CD8-positive, alpha-beta memory T cell (primary cell): Measurements from ENCODE around the gene GNMT. TPM values are rescaled to one million over a fixed set of nuclear protein-coding genes. Genes with fewer than 3 reads are reported as not detected.
"Not testable (repeated sequence)": the region's sequence is repeated elsewhere in the genome, so short reads cannot be mapped to it uniquely, and the experiment has no call there.

ENCODE experiments used
- CTCF ChIA-PET: fragments of 350-600 bp; sonication (Branson Sonifier 250); formaldehyde crosslinking; loops from one replicate; lab custom pipeline; 2021; ENCODE audit warnings: antibody characterized with exemption; lab: Charles Lee
- POLR2A ChIA-PET: fragments of 350-600 bp; sonication (Branson Sonifier 250); formaldehyde crosslinking; loops from one replicate; lab custom pipeline; 2021; ENCODE audit warnings: antibody characterized with exemption; lab: Charles Lee
- DNase-seq, 5 donors: peaks; one replicate each; pipeline versions ENCODE4 v3.0.0 to v3.0.0-alpha.2; 2020 to 2022; ENCODE audit warnings: mixed read lengths in 1 of 5
- H3K27ac ChIP-seq: one replicate; pipeline ENCODE4 v1.7.0; 2013; ENCODE audit warnings: low read depth, mild to moderate bottlenecking, low read length, moderate library complexity
- H3K27me3 ChIP-seq: 2 replicates; pipeline ENCODE4 v1.7.0; 2013; ENCODE audit warnings: low read length, mild to moderate bottlenecking; ENCODE audit not compliant: insufficient read depth, poor library complexity, severe bottlenecking
- H3K36me3 ChIP-seq: 2 replicates; pipeline ENCODE4 v1.7.0; 2013; ENCODE audit warnings: mild to moderate bottlenecking, low read length, moderate library complexity; ENCODE audit not compliant: insufficient read depth
- H3K4me1 ChIP-seq: 2 replicates; pipeline ENCODE4 v1.7.0; 2013; ENCODE audit warnings: mild to moderate bottlenecking, low read length, moderate library complexity; ENCODE audit not compliant: insufficient read depth
- H3K4me3 ChIP-seq: 2 replicates; pipeline ENCODE4 v1.7.0; 2013; ENCODE audit warnings: mild to moderate bottlenecking, low read length
- H3K9me3 ChIP-seq: 2 replicates; pipeline ENCODE4 v1.7.0; 2013; ENCODE audit warnings: mild to moderate bottlenecking, low read length
- H3K27ac Mint-ChIP-seq, 8 donors: one replicate each; pipeline ENCODE4 v1.8.0; 2020 to 2021; ENCODE audit warnings: mixed read lengths in 8 of 8, mild to moderate bottlenecking in 6 of 8, inconsistent platforms in 3 of 8, moderate library complexity in 3 of 8
- H3K27me3 Mint-ChIP-seq, 2 donors: one replicate each; pipeline ENCODE4 v1.8.0; 2020 to 2021; ENCODE audit warnings: mixed read lengths in 2 of 2, mild to moderate bottlenecking in 1 of 2, moderate library complexity in 1 of 2
- H3K36me3 Mint-ChIP-seq, 3 donors: one replicate each; pipeline ENCODE4 v1.8.0; 2020 to 2021; ENCODE audit warnings: mixed read lengths in 3 of 3, inconsistent platforms in 1 of 3, mild to moderate bottlenecking in 1 of 3
- H3K4me1 Mint-ChIP-seq, 3 donors: one replicate each; pipeline ENCODE4 v1.8.0; 2020 to 2021; ENCODE audit warnings: mixed read lengths in 3 of 3, inconsistent platforms in 1 of 3, mild to moderate bottlenecking in 1 of 3
- H3K4me3 Mint-ChIP-seq, 7 donors: one replicate each; pipeline ENCODE4 v1.8.0; 2020 to 2021; ENCODE audit warnings: mixed read lengths in 7 of 7, mild to moderate bottlenecking in 6 of 7, moderate library complexity in 4 of 7, inconsistent platforms in 2 of 7
- H3K9me3 Mint-ChIP-seq, 5 donors: one replicate each; pipeline ENCODE4 v1.8.0; 2020 to 2022; ENCODE audit warnings: mixed read lengths in 5 of 5, mild to moderate bottlenecking in 3 of 5, moderate library complexity in 2 of 5, inconsistent platforms in 1 of 5
- polyA plus RNA-seq: library from polyadenylated mRNA; unstranded; fragments of 300-500 nt; fragmentation: Illumina TruSeq; gene quantifications from one replicate; pipeline ENCODE4 v1.2.3, GENCODE V29; 2021
- total RNA-seq, 2 experiments: library from RNA; stranded (reverse); gene quantifications; one replicate each; pipeline ENCODE4 v1.2.3, GENCODE V29; 2021

Gene GNMT
- total and polyA plus RNA-seq, 3 experiments from 2014 or later: 0.39 to 0.51 TPM; not detected in 1

DNA sequence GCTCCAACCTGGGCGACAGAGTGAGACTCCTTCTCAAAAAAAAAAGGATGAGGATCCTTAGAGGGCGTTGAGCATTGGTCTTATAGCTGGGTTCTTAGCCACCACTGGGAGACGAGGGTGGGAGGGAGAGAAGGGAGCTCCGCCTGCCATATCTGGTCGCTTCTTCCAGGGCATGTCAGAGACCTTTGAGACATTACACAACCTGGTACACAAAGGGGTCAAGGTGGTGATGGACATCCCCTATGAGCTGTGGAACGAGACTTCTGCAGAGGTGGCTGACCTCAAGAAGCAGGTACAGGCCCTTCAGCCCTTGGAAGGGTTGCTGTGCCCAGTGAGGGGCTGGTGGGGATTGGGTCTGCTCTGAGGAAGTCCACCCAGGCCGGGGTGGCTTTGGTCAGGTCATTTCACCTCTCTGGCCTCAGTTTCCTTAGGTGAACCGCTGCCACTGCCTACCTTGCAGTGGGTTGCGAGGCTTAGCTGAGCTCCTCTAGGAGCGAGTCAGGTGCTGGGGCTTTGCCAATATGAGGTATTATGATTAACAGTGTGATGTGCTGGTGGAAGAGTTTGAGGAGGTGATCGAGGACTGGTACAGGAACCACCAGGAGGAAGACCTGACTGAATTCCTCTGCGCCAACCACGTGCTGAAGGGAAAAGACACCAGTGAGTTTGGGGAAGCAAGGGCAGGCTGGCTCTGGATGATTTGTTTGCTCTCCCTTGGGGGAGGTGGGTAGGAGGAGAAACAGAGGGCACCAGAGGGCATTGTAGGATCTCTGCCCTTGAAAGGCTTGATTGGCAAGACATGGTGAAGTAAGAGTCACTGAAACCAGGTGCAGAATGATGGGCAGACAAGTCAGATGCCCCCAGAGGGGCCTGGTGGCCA, 22.8 kb upstream of the GNMT start:
- H3K4me3 ChIP-seq: no peak overlapping the region
- ChIA-PET CTCF (interaction anchor here (0.7 kb wide), 1 partner anchor 9 kb away, joined by 3 read pairs; the partner anchor contains the start of gene CNPY3), POLR2A (no interaction called here)
- peaks cover 43% of the 10 kb centered on the region for H3K36me3 ChIP-seq
- DNase-seq: no peak
- Mint-ChIP-seq H3K4me1 (peaks cover 26 to 41% (median 37%) of the 10 kb centered on the region in 3 donors), H3K4me3 (no peak overlapping the region), H3K9me3 (no peaks in the 10 kb centered on the region), H3K36me3 (peaks cover 8 to 88% (median 15%) of the 10 kb centered on the region in 3 donors), H3K27me3 (no peaks in the 10 kb centered on the region), H3K27ac (peak overlapping the region in 6 of 8 donors; percentile 36 to 84 (median 74))
- H3K27ac ChIP-seq: no peak overlapping the region
- H3K9me3 ChIP-seq: no peaks in the 10 kb centered on the region
- peaks cover 10% of the 10 kb centered on the region for H3K4me1 ChIP-seq
- H3K27me3 ChIP-seq: no peaks in the 10 kb centered on the region

- no peak overlapping the region for H3K4me3 ChIP-seq
- peaks cover 4% of the 10 kb centered on the region for H3K4me1 ChIP-seq
- Mint-ChIP-seq H3K27me3 (no peaks in the 10 kb centered on the region), H3K9me3 (no peaks in the 10 kb centered on the region), H3K4me1 (peaks cover 20 to 35% (median 31%) of the 10 kb centered on the region in 3 donors), H3K36me3 (peaks cover 8 to 86% (median 16%) of the 10 kb centered on the region in 3 donors), H3K27ac (peak overlapping the region in 5 of 8 donors; percentile 36 to 84 (median 73)), H3K4me3 (no peak overlapping the region)
- ChIA-PET CTCF (no interaction called here), POLR2A (interaction anchor here (0.6 kb wide), 1 partner anchor 992 kb away, joined by 3 read pairs; no protein-coding TSS in a partner anchor)
- DNase-seq: no peak
- no peak overlapping the region for H3K27ac ChIP-seq
- peaks cover 43% of the 10 kb centered on the region for H3K36me3 ChIP-seq
- H3K9me3 ChIP-seq: no peaks in the 10 kb centered on the region
- H3K27me3 ChIP-seq: no peaks in the 10 kb centered on the region
Measured at GRCh38 chr6:42938428-42938796, 22.1 kb upstream of the GNMT start.

DNA sequence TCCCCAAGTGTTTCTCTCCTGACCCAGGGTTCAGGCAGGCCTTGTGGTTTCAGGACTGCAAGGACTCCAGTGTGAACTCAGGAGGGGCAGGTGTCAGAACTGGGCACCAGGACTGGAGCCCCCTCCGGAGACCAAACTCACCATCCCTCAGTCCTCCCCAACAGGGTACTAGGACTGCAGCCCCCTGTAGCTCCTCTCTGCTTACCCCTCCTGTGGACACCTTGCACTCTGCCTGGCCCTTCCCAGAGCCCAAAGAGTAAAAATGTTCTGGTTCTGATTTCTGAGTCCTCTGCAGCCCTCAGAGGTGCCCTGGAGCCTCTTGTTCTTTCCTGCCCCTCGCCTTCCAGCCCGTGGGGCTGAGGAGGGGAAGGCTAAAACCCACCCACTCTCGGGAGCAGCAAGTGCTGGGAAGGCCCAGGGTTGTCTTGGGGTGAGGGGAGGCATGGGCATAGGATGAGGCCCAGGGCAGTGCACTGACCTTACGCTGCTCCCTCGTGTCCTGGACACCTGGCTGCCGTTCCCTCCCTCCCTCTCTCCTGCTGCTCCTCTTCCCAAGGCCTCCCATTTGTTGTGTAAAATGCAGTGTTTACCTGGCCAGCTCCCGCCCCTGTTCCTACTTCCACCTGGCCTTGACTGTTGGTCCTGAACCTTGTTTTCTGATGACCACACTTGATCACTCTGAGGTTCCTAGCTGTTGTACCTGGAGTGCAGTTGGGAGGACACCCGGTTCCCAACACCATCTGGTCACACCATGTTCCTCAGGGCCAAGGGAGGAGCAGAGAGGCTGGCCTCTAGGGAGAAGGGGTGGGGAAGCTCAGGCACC, 21.4 kb upstream of the GNMT start:
- Histone ChIP-seq H3K27me3 (no peaks in the 10 kb centered on the region), H3K36me3 (peaks cover 42% of the 10 kb centered on the region), H3K9me3 (no peaks in the 10 kb centered on the region), H3K4me1 (no peaks in the 10 kb centered on the region), H3K4me3 (no peak overlapping the region), H3K27ac (no peak overlapping the region)
- ChIA-PET POLR2A (interaction anchor here (0.6 kb wide), 1 partner anchor 993 kb away, joined by 3 read pairs; no protein-coding TSS in a partner anchor), CTCF (no interaction called here)
- no peaks in the 10 kb centered on the region for H3K27me3 Mint-ChIP-seq
- H3K27ac Mint-ChIP-seq: peak overlapping the region in 4 of 8 donors; percentile 11 to 97 (median 54)
- no peaks in the 10 kb centered on the region for H3K9me3 Mint-ChIP-seq
- peaks cover 13 to 27% (median 23%) of the 10 kb centered on the region in 3 donors for H3K4me1 Mint-ChIP-seq
- peaks cover 8 to 86% (median 18%) of the 10 kb centered on the region in 3 donors for H3K36me3 Mint-ChIP-seq
- H3K4me3 Mint-ChIP-seq: no peak overlapping the region
- DNase-seq: peak in 1 of 5 donors; percentile 8

- no peaks in the 10 kb centered on the region for H3K27me3 ChIP-seq
- no peaks in the 10 kb centered on the region for H3K4me1 ChIP-seq
- peaks cover 11 to 22% (median 20%) of the 10 kb centered on the region in 3 donors for H3K4me1 Mint-ChIP-seq
- H3K4me3 Mint-ChIP-seq: no peak overlapping the region
- H3K27me3 Mint-ChIP-seq: no peaks in the 10 kb centered on the region
- no peaks in the 10 kb centered on the region for H3K9me3 ChIP-seq
- H3K36me3 ChIP-seq: peaks cover 36% of the 10 kb centered on the region
- H3K4me3 ChIP-seq: no peak overlapping the region
- ChIA-PET POLR2A (no interaction called here), CTCF (no interaction called here)
- H3K9me3 Mint-ChIP-seq: no peaks in the 10 kb centered on the region
- peaks cover 8 to 85% (median 20%) of the 10 kb centered on the region in 3 donors for H3K36me3 Mint-ChIP-seq
- H3K27ac Mint-ChIP-seq: peak overlapping the region in 5 of 8 donors; percentile 11 to 97 (median 51)
- no peak overlapping the region for H3K27ac ChIP-seq
- DNase-seq: peak in 1 of 5 donors; percentile 20
Measured at GRCh38 chr6:42939810-42940167, 20.8 kb upstream of the GNMT start.

- CTCF ChIA-PET: no interaction called here
- H3K36me3 Mint-ChIP-seq: peaks cover 8 to 82% (median 20%) of the 10 kb centered on the region in 3 donors
- H3K9me3 Mint-ChIP-seq: no peaks in the 10 kb centered on the region
- H3K4me1 Mint-ChIP-seq: peaks cover 11 to 18% (median 16%) of the 10 kb centered on the region in 3 donors
- Histone ChIP-seq H3K4me3 (no peak overlapping the region), H3K4me1 (no peaks in the 10 kb centered on the region), H3K9me3 (no peaks in the 10 kb centered on the region), H3K36me3 (peaks cover 32% of the 10 kb centered on the region), H3K27ac (no peak overlapping the region), H3K27me3 (no peaks in the 10 kb centered on the region)
- H3K4me3 Mint-ChIP-seq: no peak overlapping the region
- POLR2A ChIA-PET: no interaction called here
- peak overlapping the region in 3 of 8 donors; percentile 23 to 60 (median 47) for H3K27ac Mint-ChIP-seq
- no peaks in the 10 kb centered on the region for H3K27me3 Mint-ChIP-seq
- DNase-seq: peak in 1 of 5 donors; percentile 18
Measured at GRCh38 chr6:42940493-42941045, 20.0 kb upstream of the GNMT start.

DNA sequence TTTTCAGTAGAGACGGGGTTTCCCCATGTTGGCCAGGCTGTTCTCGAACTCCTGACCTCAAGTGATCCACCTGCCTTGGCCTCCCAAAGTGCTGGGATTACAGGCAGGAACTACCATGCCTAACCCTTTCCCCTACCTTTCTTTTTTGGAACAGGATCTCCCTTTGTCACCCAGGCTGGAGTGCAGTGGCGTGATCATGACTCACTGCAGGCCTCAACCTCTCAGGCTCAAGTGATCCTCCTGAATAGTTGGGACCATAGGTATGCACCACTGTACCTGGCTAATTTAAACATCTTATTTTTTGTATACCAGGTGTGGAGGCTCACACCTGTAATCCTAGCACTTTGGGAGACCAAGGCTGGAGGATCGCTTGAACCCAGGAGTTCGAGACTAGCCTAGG, 19.2 kb upstream of the GNMT start:
- H3K9me3 ChIP-seq, H3K4me3 Mint-ChIP-seq, CTCF ChIA-PET, H3K4me1 ChIP-seq, H3K27me3 Mint-ChIP-seq, H3K4me3 ChIP-seq, H3K27me3 ChIP-seq, H3K27ac ChIP-seq, H3K9me3 Mint-ChIP-seq: not testable (repeated sequence)
- POLR2A ChIA-PET: interaction anchor here (0.6 kb wide), 1 partner anchor 354 kb away, joined by 7 read pairs; no protein-coding TSS in a partner anchor
- H3K27ac Mint-ChIP-seq: peak overlapping the region in 2 of 8 donors; percentile 23 to 41
- H3K36me3 Mint-ChIP-seq: peaks cover 8 to 78% (median 18%) of the 10 kb centered on the region in 3 donors
- H3K4me1 Mint-ChIP-seq: peaks cover 7 to 10% (median 9%) of the 10 kb centered on the region in 3 donors
- H3K36me3 ChIP-seq: peaks cover 24% of the 10 kb centered on the region
- DNase-seq: peak in 1 of 5 donors; percentile 10

DNA sequence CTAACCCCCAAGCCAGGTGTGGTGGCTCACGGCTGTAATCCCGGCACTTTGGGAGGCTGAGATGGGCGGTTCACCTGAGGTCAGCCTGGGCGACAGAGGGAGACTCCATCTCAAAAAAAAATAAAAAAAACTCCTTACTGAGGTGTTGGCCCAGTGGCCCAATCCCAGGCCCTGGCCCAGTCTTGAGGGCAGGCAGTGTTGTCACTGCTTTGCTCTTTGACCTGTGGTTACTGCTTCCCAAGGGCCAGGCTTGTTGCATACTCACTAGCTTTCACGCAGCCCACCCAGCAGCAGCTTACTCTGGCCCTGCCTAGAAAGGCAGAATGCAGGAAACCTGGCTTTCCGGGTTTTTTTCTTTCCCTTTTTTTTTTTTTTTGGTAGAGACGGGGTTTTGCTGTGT, 18.1 kb upstream of the GNMT start:
- peak in 1 of 5 donors; percentile 23 for DNase-seq
- no peaks in the 10 kb centered on the region for H3K9me3 ChIP-seq
- CTCF ChIA-PET: no interaction called here
- H3K27me3 Mint-ChIP-seq: no peaks in the 10 kb centered on the region
- peaks cover 15% of the 10 kb centered on the region for H3K36me3 ChIP-seq
- peaks cover 4 to 6% (median 5%) of the 10 kb centered on the region in 3 donors for H3K4me1 Mint-ChIP-seq
- no peaks in the 10 kb centered on the region for H3K4me1 ChIP-seq
- H3K9me3 Mint-ChIP-seq: no peaks in the 10 kb centered on the region
- no peaks in the 10 kb centered on the region for H3K27me3 ChIP-seq
- no peak overlapping the region for H3K4me3 ChIP-seq
- no peak overlapping the region for H3K4me3 Mint-ChIP-seq
- no peak overlapping the region for H3K27ac ChIP-seq
- H3K27ac Mint-ChIP-seq: peak overlapping the region in 1 of 8 donors; percentile 66
- POLR2A ChIA-PET: no interaction called here
- H3K36me3 Mint-ChIP-seq: peaks cover 4 to 71% (median 14%) of the 10 kb centered on the region in 3 donors
